ENCODE measurements around the gene SLC39A11.

SLC39A11 gene

DNA sequence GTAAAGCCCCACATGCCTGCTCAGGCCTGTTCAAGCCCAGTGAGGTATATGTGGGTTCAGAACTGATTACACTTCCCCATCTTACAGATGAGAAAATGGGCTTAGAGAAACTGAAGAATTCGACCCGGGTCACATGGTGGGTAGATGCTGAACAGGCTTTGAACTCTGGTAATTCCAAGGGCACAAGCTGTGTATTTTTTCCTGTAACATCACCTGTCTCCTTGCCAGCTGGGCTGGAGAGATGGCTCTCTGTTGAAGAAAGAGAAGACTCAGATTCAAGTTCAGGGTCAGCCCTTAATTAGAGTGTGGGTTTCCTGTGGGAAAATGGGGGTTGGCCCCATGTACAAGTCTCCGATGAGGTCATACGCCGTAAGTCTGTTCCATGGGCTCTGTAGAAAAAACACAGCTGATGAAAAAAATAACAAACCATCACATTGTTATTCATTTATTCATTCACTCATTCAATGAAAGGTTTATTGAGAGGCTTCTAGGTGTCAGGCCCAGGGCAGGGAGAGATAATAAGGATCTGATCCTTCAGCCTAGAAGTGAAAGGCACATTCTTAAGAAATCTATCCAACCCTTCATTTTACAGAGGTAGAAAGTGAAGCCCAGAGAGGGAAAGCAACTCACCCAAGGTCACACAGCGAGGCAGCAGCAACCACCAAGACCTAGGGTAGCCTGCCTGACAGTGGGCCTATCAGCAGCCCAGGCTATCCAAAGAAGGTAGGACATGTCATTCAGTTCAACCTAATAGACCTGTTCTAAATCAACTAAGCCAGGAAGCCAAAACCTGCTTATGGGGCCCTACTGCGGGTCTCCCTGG, 488.9 kb downstream of the SLC39A11 start:
- DNase-seq: no peak

DNA sequence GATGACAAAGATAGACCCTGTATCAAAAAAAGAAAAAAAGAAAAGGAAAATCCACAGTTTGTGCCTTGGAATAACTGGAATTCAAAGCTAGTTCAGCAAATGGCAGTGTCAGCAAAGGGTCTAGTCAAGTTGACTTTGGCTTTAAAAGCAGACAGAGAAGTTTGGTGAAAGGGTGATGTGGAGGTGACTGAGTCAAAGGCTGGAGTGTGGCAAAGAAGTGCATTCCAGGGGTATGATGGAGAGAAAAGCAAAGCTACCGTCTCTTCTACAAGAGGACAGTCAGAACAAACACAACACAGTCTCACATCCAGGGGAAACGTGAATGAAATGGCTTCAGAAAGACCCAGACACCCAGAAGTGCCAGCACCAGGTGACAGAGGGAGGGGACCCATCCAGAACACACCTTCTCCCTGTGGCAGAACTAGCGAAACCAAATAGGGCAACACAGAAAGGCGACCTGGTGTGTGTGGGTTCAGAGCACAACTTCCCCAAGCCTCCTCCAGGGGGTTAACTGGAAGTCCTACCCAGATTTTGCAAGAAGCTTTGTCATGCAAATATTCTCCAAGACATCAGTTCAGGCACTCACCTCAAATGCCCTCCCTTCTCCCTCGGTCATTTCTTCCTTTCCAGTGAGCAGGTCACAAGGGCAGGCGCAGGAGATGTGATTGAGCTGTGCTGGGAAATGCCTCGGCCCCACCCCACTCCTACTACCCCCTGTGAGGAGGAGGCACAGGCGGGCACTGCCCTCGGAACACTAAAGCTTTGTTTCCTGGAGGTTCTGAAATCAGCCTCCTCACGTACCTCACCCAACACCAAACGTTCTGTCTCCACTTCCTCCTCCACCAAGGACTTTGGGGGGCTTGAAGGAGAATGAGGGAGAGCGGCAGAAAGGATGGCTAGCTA, 489.7 kb downstream of the SLC39A11 start:
- no peak for DNase-seq

DNA sequence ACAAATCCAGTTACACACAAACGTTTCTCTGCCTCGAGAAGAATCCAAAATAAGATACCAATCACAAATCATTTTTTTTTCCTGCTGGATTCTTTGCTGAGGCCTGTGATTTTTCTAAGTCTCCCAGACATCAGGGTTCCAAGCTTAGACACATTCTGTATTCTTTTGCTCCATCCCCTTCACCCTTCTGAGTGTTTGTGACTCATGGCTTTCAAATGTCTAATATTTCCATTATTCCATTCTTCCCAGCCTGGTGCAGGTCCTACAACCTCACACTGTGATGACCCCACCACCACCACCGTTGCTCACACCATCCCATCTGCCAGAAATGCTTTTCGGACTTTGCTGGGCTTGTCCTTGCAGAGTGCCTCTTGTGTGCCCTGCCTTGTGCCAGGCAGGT, 491.6 kb downstream of the SLC39A11 start:
- DNase-seq: no peak

DNA sequence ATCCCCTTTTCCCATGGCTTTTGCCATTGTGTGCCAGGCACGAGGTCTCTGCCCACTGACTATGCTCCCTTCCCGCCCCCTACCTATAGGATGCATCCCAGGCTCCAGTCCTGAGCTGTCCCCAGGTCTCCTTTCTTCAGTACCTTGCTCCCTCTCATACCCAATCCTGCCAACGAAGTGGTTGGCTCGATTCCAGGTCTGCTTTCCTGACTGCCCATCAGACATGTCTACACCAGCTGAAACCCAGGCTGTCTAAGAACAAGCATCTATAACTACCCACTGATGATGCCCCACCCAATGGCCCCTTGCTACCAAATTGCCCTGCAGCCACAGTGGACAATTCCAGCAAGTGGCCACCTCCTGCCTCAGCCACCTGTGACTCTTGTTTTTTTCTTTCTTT, 492.6 kb downstream of the SLC39A11 start:
- DNase-seq: no peak

DNA sequence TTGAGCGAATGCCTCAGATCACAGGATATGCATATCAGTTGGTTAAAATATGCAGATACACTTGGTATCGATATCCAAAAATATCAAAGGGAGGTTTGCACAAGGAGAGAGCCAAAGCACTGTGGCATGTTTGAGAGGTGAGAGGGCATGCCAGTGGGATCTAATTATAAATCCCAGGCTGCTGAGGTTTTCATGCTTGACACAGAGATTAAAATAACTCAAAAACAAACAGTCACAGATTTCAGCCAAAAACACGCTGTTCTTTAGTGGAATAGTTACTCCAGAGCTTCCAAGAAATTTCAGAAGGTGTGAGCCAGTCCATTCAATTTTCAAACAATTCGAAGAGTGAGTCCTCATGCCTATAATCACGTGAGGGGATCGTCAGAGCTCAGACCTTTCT, 493.8 kb downstream of the SLC39A11 start:
- DNase-seq: no peak

DNA sequence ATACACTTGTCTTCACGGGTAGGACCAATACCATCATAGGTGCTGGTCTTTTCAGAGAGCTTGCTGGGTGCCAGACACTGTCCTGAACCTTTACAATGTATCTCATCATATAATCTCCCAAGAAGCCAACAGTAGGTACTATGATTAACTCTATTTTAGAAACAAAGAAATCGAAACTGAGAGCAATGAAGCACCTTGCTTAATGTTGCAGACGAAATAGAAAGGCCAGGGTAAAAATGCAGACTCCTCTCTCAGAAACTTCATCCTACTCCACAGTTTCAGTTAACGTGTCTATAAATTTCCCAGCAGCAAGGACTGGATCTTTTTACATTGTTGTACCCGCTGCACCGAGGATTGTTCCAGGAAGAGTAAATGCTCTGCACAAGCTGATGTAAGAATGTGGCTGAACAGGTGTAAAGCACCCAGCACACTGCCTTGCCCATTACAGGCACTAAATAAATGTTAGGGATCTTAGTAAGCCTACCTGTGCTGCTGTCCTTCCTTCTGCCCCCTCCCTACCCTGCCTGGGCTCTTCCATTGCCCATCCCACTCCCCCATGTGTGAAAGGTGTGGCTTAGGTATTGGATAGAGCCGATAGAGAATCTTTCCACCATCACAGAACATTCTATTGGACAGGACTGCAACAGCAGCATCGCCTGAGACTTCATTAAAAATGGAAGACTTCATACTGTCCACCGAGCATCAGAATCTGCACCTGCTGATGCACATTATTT, 495.0 kb downstream of the SLC39A11 start:
- no peak for DNase-seq
